Activated effector memory CD4-positive, alpha-beta T cell treated with Interleukin-2 at 50 U/mL for 16 hours (primary cell): ENCODE results near the gene EPHB6.

Experiments used
- DNase-seq: peaks from one replicate; pipeline ENCODE4 v3.0.0-alpha.2; 2020

EPHB6 gene

GRCh38 chr7:142865766-142866165, 10.9 kb downstream of the EPHB6 start:
- no peak for DNase-seq

DNA sequence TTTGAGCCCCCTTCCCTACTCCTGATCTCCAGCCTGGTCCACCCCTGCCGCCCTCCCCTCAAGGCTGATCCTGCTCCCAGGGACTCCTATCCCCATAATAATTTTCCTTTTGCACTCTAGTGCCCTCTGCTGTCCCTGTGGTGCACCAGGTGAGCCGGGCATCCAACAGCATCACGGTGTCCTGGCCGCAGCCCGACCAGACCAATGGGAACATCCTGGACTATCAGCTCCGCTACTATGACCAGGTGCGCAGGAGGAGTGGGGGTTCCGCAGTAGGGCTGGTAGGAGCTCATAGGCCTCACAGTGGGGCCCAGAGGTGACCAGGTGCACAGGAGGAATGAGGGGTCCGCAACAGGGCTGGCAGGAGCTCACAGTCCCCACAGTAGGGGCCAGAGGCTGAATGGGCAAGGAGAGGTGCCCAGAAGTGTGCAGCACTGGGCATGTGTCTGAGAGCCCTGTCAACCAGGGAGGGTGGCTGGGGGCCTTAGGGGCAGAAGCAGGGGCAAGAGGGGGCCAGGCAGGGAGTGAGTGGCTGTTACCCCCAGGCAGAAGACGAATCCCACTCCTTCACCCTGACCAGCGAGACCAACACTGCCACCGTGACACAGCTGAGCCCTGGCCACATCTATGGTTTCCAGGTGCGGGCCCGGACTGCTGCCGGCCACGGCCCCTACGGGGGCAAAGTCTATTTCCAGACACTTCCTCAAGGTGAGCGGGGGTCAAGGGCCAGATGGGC, 11.7 kb downstream of the EPHB6 start:
- DNase-seq, result no peak

DNA sequence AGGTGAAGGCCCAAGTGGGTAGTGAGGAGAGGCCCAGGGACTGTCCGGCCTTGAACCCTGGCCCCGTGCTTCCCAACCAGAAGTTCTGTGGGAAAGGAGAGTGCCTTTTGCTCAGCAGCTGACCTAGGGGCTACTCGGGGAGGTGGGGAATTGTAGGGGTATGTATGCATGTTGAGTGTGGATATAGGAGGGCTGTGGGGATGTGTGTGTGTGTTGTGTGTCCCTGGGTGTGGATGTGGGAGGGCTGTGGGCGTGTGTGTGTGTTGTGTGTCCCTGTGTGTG, 12.2 kb downstream of the EPHB6 start:
- no peak for DNase-seq

DNA sequence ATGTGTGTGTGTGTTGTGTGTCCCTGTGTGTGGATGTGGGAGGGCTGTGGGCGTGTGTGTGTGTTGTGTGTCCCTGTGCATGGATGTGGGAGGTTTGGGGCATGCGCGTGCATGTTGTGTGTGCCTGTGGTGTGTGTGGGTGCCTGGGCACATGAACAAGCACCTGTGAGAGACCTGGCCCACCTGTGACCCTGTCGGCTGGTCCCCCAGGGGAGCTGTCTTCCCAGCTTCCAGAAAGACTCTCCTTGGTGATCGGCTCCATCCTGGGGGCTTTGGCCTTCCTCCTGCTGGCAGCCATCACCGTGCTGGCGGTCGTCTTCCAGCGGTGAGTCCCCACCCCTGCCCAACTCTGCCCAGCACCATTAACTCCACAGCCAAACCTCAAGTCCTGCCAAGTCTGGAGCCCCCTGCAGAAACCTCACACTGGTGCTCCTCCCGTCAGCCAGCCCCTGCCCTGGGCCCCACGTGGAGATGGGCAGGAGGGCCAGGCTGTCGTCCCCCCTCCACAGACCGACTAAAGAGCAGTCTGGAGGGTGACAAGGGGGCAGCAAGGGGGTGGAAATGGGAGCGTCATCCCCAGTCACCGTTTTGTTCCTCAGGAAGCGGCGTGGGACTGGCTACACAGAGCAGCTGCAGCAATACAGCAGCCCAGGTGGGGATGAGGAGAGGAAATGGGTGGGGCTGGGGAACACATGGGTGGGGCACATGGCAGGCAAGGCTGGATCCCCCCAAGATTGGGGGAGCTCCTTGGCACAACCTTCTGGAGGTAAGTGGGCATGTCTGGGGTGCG, 12.7 kb downstream of the EPHB6 start:
- DNase-seq, result no peak

GRCh38 chr7:142868188-142868985, 13.5 kb downstream of the EPHB6 start:
- no peak for DNase-seq

DNA sequence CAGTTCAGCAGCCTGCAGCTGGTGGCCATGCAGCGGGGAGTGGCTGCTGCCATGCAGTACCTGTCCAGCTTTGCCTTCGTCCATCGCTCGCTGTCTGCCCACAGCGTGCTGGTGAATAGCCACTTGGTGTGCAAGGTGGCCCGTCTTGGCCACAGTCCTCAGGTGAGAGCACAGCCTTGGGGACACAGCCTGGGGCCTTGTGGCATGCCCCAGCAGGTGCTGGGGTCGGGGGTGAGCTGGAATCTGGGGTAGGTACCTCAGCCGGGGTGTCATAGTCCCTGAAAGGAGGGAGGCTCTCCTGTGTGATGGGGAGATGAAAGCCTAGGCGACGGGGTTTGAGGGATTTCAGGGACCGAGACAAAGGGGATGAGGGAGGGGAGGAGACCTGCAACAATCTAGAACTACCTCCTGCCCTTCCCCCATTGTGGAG, 14.1 kb downstream of the EPHB6 start:
- no peak for DNase-seq

GRCh38 chr7:142869434-142869833, 14.6 kb downstream of the EPHB6 start:
- DNase-seq, result no peak

DNA sequence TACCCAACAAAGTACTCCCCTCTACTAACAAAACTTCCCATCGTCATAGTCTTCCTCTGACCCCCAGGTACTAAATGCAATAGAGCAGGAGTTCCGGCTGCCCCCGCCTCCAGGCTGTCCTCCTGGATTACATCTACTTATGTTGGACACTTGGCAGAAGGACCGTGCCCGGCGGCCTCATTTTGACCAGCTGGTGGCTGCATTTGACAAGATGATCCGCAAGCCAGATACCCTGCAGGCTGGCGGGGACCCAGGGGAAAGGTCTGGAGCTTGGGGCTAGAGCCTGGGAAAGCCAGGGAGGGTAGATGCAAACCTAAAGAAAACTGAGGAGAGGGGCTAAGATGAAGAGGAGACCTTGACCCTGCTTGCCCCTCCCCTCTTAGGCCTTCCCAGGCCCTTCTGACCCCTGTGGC, 15.3 kb downstream of the EPHB6 start:
- DNase-seq, result no peak

- no peak for DNase-seq
These were observed 15.8 kb downstream of the EPHB6 start for GRCh38 chr7:142870566-142871259.

DNA sequence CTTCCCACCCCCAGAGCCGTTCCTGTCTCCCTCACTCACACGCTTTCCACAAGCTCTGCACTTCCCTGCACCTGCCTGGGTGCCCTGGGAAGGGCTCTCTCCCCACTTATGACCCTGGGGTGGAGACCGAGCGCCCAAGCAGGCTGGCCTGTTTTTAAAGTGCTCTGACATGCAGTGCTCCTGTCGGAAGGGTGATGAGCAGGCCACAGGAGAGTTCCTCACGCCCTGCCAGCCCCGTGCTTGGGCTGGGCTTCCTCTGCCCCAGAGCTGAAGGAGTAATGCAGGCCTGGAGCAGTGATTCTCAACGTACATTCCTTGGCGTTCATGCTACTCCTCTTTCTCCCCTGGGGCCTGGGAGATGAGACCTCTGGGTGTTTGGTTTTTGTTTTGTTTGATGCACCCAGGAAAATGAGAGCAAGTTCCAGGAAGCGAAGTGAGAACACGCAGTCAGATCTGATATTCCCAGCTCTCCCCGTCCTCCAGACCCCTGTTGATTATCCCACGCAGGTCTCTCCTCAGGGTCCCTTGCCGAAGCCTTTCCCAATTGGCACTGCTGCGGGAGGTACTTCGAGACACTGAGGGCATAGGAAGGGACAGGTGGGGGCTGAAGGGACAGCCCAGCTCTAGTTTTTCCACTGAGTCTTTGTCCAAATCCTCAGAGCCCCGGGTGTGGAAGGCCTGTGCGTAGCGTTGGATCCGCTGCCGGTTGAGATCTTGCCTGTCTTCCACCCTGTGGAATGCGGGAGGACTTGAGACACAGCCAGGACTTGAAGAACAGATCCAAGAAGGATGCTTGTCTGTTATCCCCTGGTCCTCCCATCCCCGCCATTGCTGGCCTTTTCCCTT, 16.6 kb downstream of the EPHB6 start:
- DNase-seq, result no peak

GRCh38 chr7:142872106-142872675, 17.3 kb downstream of the EPHB6 start:
- no peak for DNase-seq

DNA sequence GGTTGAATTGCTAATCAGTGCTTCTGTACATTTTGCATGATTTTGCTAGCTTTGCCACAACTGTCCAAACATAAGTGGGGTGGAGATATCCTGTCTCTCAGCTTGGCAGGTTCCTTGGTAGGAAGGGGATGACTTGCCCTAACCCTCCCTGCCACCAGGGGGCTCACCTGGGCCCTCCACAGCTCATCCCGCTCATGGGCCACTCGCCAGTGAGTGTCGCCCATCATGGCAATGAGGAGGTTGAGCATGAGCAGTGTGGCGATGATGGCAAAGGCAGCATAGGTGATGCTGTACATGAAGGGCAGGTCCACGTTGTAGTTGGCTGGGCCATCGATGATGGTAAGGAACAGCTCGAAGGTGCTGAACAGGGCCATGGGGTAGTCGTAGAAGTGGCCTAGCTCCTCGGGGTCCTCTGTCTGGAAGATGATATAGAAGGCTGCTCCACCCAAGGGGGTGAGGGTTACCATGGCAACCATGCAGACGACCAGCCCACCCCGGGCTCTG, 18.5 kb downstream of the EPHB6 start:
- DNase-seq, result no peak

- DNase-seq, result no peak
These were observed 19.0 kb downstream of the EPHB6 start for GRCh38 chr7:142873871-142874270.

DNA sequence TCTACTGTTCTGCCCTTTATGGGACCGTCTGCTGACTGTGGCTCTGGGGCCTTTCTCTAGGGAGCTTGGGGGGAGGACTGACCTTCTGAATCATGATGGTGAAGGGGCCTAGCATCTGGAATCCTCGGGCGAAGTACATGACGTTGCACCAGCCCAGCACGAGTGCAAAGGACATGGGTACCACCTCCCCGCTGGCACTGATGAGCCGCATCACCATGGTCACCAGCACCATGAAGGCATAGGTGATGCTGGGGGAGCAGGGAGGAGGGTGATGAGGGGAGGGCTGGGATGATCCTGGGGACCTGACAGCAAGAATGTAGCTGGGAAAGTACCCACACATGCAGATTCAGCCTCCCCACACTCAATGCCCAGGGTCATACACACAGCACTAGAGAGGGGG, 19.5 kb downstream of the EPHB6 start:
- DNase-seq, result no peak

DNA sequence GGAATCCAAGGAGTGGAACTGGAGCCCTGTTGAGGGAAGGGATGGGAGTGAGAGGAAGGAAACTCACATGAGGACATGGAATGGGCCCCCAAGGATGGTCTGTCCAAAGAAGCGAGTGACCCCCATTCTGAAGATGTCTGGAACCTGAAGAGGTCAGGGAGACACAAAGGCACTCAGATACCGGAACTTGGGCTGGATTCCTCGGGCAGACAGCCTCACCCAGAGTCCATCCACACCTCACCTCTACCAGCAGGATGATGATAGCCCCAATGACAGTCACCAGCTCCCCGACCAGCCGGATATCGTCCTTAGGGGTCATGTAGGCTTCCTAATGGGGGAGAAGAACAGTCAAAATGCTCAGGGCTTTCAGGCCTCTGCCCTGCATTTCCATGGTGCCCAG, 20.0 kb downstream of the EPHB6 start:
- no peak for DNase-seq

DNA sequence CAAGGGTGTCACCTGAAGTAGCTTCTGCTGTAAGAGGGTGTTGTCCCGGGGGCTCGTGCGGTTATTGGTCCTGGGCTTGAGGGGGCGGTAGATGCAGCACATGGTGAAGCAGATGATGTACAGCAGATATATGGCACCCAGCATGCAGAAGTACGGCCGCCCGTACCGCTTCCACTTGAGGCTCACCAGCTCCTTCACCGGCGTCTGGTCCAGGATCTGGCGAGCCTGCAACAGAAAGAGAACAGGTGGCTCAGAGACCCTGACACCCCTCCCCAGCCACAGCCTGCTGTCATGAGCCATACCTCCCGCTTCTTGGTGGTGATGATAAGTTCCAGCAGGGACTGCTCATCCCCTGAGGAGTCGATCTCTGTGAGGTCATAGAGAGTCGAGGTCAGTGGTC, 20.6 kb downstream of the EPHB6 start:
- DNase-seq, result no peak

DNA sequence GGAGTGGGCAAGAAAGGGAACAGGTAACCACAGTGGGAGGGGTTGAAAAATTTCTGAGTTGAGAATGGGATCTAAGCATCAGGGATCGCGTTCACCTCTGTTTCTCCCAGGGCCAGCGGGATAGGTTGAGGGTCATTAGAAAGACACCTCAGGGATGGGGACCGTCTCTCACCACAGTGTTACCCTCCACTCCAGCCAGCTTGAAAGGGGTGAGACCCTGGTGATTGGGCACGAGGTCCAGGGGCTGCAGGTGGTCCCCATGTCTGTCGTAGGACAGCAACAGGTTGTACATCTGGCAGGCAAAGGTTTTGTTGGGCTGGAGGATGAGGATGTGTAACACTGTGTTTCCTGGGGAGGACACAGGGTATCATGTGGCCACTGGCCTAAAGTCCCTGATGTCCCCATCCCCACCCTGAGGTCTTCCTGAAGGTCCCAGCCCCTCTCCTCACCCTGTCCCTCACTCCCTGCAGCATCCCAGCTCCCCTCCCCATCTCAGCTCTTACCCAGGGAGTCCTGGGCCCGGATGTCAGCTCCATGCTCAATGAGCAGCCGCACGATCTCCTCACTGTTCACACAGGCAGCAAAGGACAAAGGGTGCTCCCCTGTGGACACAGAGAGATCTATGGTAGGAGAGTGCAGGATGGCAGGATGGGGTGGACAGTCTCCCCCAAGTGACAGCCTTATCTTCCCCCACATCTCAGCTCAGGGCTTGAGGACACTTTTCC, 21.5 kb downstream of the EPHB6 start:
- DNase-seq, result no peak

DNA sequence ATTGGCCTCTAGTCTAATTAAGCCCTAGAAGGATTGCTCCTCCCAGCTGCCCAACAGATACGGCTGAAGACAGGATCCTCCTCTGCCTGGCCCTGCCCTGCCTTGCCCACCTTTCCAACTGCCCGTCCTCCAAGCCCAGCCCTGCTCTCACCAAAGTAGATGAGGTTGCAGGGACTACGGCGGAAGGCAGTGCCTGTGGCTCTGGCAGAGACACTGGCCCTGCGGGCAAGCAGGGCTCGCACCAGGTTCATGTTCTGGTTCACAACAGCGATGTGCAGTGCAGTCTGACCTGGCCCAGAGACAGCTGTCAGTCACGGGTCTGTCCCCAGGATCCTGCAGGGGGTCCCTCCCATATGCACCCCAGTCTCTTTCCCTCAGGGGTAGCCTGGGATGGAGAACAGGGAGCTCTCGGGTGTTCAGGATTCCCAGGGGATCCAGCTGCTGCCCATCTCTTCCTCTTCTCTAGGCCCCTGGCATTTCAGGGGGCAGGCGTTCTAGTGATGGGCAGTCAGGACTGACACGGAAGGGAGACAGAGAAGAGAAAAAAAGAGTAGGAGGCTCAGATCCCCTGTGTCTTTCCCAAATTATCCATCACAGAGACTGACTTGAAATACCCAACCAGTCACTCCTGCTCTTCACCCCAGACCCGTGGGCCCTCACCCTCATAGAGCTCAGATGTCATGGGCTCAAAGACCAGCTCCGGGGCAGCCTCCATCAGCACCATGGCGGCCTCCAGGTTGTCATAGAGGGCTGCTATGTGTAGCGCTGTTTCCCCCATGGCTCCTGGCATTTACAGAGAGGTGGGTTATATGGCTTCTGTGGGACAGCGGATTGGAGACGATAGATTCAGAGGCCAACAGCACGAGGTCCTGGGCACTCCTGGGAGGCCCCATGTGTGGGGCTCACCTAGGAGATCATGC, 22.4 kb downstream of the EPHB6 start:
- no peak for DNase-seq

DNA sequence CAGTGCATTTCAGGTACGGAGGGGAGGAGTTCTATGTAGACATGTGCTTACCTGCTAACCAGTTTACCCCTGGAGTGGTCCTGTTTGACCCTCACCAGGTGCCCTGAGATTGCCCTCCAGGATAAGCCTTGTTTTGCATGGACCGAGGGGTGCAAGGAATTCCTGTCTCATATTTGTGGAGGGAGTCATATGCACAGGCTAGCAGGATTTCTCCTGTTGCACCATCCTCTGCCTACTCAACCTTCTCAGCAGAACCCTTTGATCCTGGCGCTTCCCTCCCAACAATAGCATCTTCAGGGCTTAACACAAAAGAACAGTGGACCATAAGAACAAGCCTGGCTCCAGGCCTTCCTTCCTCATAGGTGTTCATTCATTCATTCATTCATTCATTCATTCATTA, 23.4 kb downstream of the EPHB6 start:
- DNase-seq, result no peak

GRCh38 chr7:142879060-142879459, 24.2 kb downstream of the EPHB6 start:
- DNase-seq, result no peak
